Lung (tissue), 12 donors: Measurements from ENCODE around the gene CD22. TPM values are rescaled to one million over a fixed set of nuclear protein-coding genes. Genes with fewer than 3 reads are reported as not detected.

Experiments
- ATAC-seq: fragments of 200-7000 bp; cut with Tn5 transposase; one replicate; pipeline ENCODE4 v1.9.1; 2020; ENCODE audit warnings: moderate number of reproducible peaks; ENCODE audit not compliant: insufficient read depth, low FRiP score
- DNase-seq, 3 donors: peaks; one replicate each; pipeline ENCODE4 v3.0.0-alpha.2; 2013 to 2017
- H3K27ac ChIP-seq, 2 donors: one replicate each; pipeline ENCODE4 v1.5.1; 2013; ENCODE audit warnings: mild to moderate bottlenecking in 2 of 2, moderate library complexity in 2 of 2, control low read depth in 1 of 2, inconsistent platforms in 1 of 2, low read depth in 1 of 2, low read length in 1 of 2
- H3K27me3 ChIP-seq, 3 donors: one replicate each; pipeline ENCODE4 v1.5.1; 2013; ENCODE audit warnings: low read length in 2 of 3; ENCODE audit not compliant: control insufficient read depth in 3 of 3, insufficient read depth in 3 of 3
- H3K36me3 ChIP-seq, 4 donors: one replicate each; pipeline ENCODE4 v1.5.1; 2013; ENCODE audit warnings: low read length in 4 of 4, mild to moderate bottlenecking in 1 of 4, moderate library complexity in 1 of 4; ENCODE audit not compliant: control insufficient read depth in 4 of 4, insufficient read depth in 4 of 4
- H3K4me1 ChIP-seq, 5 donors: one replicate each; pipeline ENCODE4 v1.5.1; 2013; ENCODE audit warnings: low read length in 5 of 5, mild to moderate bottlenecking in 2 of 5, moderate library complexity in 1 of 5; ENCODE audit not compliant: control insufficient read depth in 5 of 5, insufficient read depth in 5 of 5
- H3K4me3 ChIP-seq: one replicate; pipeline ENCODE4 v1.5.1; 2013; ENCODE audit warnings: mild to moderate bottlenecking, control low read depth, moderate library complexity
- H3K9ac ChIP-seq, 2 donors: one replicate each; pipeline ENCODE4 v1.5.1; 2013; ENCODE audit warnings: low read length in 2 of 2, control low read depth in 1 of 2; ENCODE audit not compliant: insufficient read depth in 1 of 2
- H3K9me3 ChIP-seq, 4 donors: one replicate each; pipeline ENCODE4 v1.5.1; 2013; ENCODE audit warnings: low read length in 3 of 4, mild to moderate bottlenecking in 1 of 4, moderate library complexity in 1 of 4; ENCODE audit not compliant: control insufficient read depth in 4 of 4, insufficient read depth in 3 of 4
- WGBS, 2 donors: extraction: QIAGEN DNeasy Blood & Tissue Kit; methylation state at CpG; one replicate each; pipeline ENCODE4 v1.1.7; 2013; 5-methylcytosine and 5-hydroxymethylcytosine counted together
- polyA plus RNA-seq, 2 donors: library from polyadenylated mRNA; stranded (reverse); fragments of 200-250 nt; gene quantifications; one replicate each; pipeline ENCODE4 v1.2.1, GENCODE V29; 2013
- total RNA-seq, 2 donors: library from RNA; depleted of rRNA in 1 of 2; stranded (reverse); fragments of >200 nt in 1 of 2; gene quantifications; one replicate each; pipeline ENCODE4 v1.2.1, GENCODE V29; 2014 to 2021
- TF ChIP-seq, protein P1 (sequence below): IDR thresholded peaks from 2 replicates; pipeline ENCODE4 v1.5.1; 2012; ENCODE audit warnings: mild to moderate bottlenecking; ENCODE audit errors: control extremely low read depth, extremely low read depth
- donor health status: control.
- donor health status: control.
- donor health status: Bipolar disorder and iron deficiency.
- donor health status: healthy.
- donor health status: DM: yes; HTN: yes; CAD: no.

CD22 gene
- total and polyA plus RNA-seq, 4 donors = 4.7 to 53.8 (median 30.7) TPM

DNA sequence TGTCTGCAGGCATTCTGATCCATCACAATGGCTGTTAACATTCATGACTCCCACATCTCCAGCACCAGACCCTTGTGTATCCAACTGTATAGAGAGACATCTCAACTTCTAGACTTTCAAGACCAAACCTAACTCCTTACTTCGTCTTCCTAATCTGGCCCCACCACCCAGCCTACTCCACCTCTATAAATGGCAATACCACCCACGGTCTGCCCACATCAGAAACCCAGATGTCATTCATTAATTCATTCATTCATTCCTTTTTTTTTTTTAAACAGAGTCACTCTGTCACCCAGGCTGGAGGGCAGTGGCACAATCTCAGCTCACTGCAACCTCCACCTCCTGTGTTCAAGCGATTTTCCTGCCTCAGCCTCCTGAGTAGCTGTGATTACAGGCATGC, 52.3 kb downstream of the CD22 start:
- no peak overlapping the region for H3K9ac ChIP-seq
- H3K4me1 ChIP-seq = no peaks in the 10 kb centered on the region
- DNase-seq (no peak), ATAC-seq (no peak)
- no peaks in the 10 kb centered on the region for H3K27me3 ChIP-seq
- H3K9me3 ChIP-seq = no peaks in the 10 kb centered on the region
- H3K27ac ChIP-seq = no peak overlapping the region
- TF ChIP-seq, protein P1, sequence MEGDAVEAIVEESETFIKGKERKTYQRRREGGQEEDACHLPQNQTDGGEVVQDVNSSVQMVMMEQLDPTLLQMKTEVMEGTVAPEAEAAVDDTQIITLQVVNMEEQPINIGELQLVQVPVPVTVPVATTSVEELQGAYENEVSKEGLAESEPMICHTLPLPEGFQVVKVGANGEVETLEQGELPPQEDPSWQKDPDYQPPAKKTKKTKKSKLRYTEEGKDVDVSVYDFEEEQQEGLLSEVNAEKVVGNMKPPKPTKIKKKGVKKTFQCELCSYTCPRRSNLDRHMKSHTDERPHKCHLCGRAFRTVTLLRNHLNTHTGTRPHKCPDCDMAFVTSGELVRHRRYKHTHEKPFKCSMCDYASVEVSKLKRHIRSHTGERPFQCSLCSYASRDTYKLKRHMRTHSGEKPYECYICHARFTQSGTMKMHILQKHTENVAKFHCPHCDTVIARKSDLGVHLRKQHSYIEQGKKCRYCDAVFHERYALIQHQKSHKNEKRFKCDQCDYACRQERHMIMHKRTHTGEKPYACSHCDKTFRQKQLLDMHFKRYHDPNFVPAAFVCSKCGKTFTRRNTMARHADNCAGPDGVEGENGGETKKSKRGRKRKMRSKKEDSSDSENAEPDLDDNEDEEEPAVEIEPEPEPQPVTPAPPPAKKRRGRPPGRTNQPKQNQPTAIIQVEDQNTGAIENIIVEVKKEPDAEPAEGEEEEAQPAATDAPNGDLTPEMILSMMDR = no peak
- no peaks in the 10 kb centered on the region for H3K36me3 ChIP-seq
- no peak overlapping the region for H3K4me3 ChIP-seq
- WGBS, 2 donors = 46 to 81% methylated on average over 3 of the region's 3 CpGs

DNA sequence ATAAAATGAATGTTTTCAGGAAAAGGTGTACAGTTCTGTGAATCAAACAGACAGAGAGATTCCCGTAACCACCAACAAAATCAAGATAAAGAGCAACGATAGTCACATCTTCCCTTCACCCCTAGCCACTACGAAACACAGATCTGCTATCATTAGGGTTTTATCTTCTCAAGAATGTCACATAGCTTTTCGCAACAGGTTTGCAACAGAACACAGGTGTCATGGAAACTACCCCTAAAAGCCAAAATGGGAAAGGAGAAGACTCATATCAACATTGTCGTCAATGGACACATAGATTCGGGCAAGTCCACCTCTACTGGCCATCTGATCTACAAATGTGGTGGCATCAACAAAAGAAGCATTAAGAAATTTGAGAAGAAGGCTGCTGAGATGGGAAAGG, 52.9 kb downstream of the CD22 start:
- TF ChIP-seq, protein P1 = no peak
- Histone ChIP-seq H3K9me3 (no peaks in the 10 kb centered on the region), H3K36me3 (no peaks in the 10 kb centered on the region), H3K4me1 (no peaks in the 10 kb centered on the region), H3K9ac (no peak overlapping the region), H3K27ac (no peak overlapping the region), H3K27me3 (no peaks in the 10 kb centered on the region), H3K4me3 (no peak overlapping the region)
- no peak for ATAC-seq
- WGBS, 2 donors = 91 to 97% methylated on average over 6 of the region's 6 CpGs
- DNase-seq = no peak

DNA sequence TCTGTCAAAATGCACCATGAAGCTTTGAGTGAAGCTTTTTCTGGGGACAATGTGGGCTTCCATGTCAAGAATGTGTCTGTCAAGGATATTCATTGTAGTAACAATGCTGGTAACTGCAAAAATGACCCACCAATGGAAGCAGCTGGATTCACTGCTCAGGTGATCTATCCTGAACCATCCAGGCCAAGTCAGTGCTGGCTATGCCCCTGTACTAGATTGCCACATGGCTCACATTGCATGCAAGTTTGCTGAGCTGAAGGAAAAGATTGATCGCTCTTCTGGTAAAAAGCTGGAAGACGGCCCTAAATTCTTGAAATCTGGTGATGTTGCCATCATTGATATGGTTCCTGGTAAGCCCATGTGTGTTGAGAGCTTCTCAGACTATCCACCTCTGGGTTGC, 54.5 kb downstream of the CD22 start:
- 94 to 95% methylated on average over 2 of the region's 2 CpGs for WGBS, 2 donors
- no peak for DNase-seq
- TF ChIP-seq, protein P1 = no peak
- Histone ChIP-seq H3K36me3 (no peaks in the 10 kb centered on the region), H3K27ac (no peak overlapping the region), H3K9me3 (no peaks in the 10 kb centered on the region), H3K27me3 (no peaks in the 10 kb centered on the region), H3K4me1 (no peaks in the 10 kb centered on the region), H3K4me3 (no peak overlapping the region), H3K9ac (no peak overlapping the region)
- no peak for ATAC-seq

DNA sequence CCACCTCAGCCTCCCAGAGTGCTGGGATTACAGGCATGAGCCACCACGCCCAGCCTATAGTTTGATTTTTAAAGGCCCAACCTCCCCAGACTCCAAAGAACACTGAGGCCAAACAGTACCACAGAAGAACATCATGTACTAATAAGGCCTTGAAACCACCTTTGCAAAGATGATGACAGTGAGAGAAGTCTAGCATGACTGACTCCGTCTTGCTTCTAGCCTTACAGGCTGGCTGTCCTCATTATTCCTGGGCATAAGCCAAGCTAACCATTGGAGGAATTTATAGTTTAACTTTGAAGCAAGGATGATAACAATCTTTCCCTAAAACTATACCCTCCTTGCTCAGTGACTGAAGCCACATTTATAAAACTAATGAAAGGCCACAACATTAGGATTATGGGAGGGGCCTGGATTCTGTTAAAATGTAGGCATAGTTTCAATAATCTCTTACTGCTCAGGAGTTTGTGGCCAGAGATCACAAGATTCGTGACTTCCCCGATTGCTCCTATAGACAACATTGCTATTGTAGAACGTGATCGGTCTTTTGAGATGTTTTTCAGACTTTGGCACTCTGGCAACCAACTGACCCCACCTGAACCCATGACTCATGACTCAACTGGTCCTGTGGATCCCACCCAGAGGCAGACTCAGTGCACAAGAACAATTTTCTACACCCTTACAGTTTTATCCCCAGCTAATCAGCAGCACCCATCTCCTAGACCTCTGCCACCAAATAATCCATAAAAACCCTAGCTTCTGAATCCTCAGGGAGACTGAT, 59.5 kb downstream of the CD22 start:
- ATAC-seq (no peak), DNase-seq (no peak)
- H3K4me3 ChIP-seq = no peak overlapping the region
- WGBS, 2 donors = 89 to 92% methylated on average over 6 of the region's 6 CpGs
- H3K36me3 ChIP-seq = no peaks in the 10 kb centered on the region
- H3K4me1 ChIP-seq = no peaks in the 10 kb centered on the region
- TF ChIP-seq, protein P1 = no peak
- no peaks in the 10 kb centered on the region for H3K9me3 ChIP-seq
- no peak overlapping the region for H3K9ac ChIP-seq
- H3K27ac ChIP-seq = no peak overlapping the region
- no peaks in the 10 kb centered on the region for H3K27me3 ChIP-seq
